Measurements from ENCODE around the gene KDM6B.

KDM6B gene

GRCh38 chr17:7833011-7833794 is 814 bp upstream of the KDM6B start:
- H3K4me3 ChIP-seq (ENCODE audit: low read length): peak overlapping the region; percentile 90
- DNase-seq (ENCODE audit: low read depth): no peak
- TF ChIP-seq, protein P1, sequence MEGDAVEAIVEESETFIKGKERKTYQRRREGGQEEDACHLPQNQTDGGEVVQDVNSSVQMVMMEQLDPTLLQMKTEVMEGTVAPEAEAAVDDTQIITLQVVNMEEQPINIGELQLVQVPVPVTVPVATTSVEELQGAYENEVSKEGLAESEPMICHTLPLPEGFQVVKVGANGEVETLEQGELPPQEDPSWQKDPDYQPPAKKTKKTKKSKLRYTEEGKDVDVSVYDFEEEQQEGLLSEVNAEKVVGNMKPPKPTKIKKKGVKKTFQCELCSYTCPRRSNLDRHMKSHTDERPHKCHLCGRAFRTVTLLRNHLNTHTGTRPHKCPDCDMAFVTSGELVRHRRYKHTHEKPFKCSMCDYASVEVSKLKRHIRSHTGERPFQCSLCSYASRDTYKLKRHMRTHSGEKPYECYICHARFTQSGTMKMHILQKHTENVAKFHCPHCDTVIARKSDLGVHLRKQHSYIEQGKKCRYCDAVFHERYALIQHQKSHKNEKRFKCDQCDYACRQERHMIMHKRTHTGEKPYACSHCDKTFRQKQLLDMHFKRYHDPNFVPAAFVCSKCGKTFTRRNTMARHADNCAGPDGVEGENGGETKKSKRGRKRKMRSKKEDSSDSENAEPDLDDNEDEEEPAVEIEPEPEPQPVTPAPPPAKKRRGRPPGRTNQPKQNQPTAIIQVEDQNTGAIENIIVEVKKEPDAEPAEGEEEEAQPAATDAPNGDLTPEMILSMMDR (conservative IDR thresholded peaks at IDR 0.05; ENCODE audit: low read length): no peak

GRCh38 chr17:7834542-7834956 is 532 bp downstream of the KDM6B start:
- TF ChIP-seq, protein P1 (conservative IDR thresholded peaks at IDR 0.05; ENCODE audit: low read length): no peak
- no peak for DNase-seq (ENCODE audit: low read depth)
- peak overlapping the region; percentile 90 for H3K4me3 ChIP-seq (ENCODE audit: low read length)

- DNase-seq (ENCODE audit: low read depth): peak; percentile 99
- H3K4me3 ChIP-seq (ENCODE audit: low read length): peak overlapping the region; percentile 90
- TF ChIP-seq, protein P1 (conservative IDR thresholded peaks at IDR 0.05; ENCODE audit: low read length): peak; percentile 71
Observed at GRCh38 chr17:7834957-7835813, 1.2 kb downstream of the KDM6B start.

DNA sequence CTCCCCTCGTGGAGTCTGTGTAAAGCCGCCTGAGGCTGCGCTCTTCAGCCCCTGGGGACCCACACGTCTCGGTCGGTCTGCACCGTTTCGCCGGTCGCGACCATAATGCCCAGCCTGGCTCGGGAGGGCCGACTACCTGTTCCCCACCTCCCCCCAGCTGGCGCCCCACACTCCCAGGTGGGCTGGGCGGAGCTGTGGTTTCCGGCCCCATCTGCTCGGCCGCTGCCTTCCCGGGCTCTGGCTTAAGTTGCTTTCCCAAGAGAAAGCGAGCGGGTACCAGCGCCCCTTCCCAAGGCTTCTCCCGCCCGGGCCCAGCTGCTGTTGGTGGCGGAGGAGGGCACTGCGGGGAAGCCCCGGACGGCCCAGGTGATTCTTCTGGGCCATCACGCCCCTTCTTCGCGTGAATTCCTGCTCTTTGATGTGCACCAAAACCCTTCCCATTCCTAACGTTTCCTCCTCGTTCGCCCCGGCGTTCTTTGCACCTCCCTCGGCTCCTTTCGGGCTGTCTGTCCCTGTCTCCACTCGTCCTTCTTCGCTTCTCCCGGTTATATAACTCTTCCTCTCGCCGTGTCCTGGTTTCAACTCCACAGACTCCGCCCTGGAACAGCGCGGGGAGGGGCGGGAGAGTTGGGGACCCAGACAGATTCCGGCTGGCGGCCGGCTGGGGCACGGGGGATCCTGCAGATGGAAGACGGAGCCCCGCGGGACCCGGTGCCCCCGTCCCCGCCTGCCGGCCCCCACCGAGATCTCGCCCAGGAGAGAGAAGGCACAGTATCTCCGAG is 2.0 kb downstream of the KDM6B start:
- TF ChIP-seq, protein P1 (conservative IDR thresholded peaks at IDR 0.05; ENCODE audit: low read length): no peak
- H3K4me3 ChIP-seq (ENCODE audit: low read length): peak overlapping the region; percentile 90
- peak; percentile 70 for DNase-seq (ENCODE audit: low read depth)

GRCh38 chr17:7836596-7837407 is 2.8 kb downstream of the KDM6B start:
- peak overlapping the region; percentile 90 for H3K4me3 ChIP-seq (ENCODE audit: low read length)
- DNase-seq (ENCODE audit: low read depth): peak; percentile 88
- TF ChIP-seq, protein P1 (conservative IDR thresholded peaks at IDR 0.05; ENCODE audit: low read length): no peak

DNA sequence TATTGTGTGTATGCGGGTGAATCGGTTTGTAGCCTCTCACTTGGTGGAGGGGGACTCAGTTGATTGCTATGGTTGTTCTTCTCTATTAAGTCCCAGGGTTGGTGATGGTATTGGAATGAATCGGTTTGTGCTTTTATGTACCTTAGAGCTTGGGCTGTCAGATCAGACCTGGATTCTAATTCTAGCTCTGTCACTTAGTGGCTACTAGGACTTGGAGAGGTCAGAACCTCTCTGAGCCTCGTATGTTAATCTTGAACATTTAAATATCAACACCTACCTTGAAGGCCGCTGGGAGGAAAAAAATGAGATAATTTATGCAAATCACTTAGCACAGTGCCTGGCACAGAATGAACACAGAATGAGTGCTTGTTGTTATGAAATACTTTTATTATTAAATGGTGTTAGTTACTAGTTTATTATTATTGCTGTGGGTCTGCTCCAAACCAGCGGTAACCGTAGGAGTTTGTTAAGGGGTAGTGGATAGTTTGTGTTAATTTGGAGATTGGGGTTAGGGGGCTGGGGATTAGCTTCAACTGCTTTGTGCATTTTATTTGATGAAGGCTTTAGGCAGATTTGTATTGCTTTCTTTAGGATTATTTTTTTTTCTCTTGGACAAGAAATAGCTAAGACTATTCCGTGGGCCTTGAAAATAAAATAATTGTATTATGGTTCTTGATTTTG is 3.5 kb downstream of the KDM6B start:
- no peak for DNase-seq (ENCODE audit: low read depth)
- H3K4me3 ChIP-seq (ENCODE audit: low read length): peak overlapping the region; percentile 90
- TF ChIP-seq, protein P1 (conservative IDR thresholded peaks at IDR 0.05; ENCODE audit: low read length): no peak

Data from AG10803 (cell line).